ENCODE measurements around the gene RNF135.
A peak's percentile ranks its signal among the peaks of the same experiment; 100 is the strongest.
"Not testable (repeated sequence)": the region's sequence is repeated elsewhere in the genome, so short reads cannot be mapped to it uniquely, and the experiment has no call there.

The RNF135 gene

GRCh38 chr17:30969989-30970830 lies 629 bp upstream of the RNF135 start:
- H3K4me3 ChIP-seq (replicated peaks in 1 of 2; ENCODE audit: low read depth in 2 of 2, low read length in 2 of 2), result peak overlapping the region; percentile 56 to 64

GRCh38 chr17:30975042-30975820 lies 4.4 kb downstream of the RNF135 start:
- no peak overlapping the region for H3K4me3 ChIP-seq (replicated peaks in 1 of 2; ENCODE audit: low read depth in 2 of 2, low read length in 2 of 2)
- DNase-seq (ENCODE audit: low read depth in 2 of 2), result no peak
- TF ChIP-seq CTCF (IDR thresholded peaks at IDR 0.05; ENCODE audit: low read depth, low read length), result no peak

More at GRCh38 chr17:30969989-30970830, 629 bp upstream of the RNF135 start:
- peak in 1 of 2 donors; percentile 11 for DNase-seq (ENCODE audit: low read depth in 2 of 2)
- no peak for TF ChIP-seq CTCF (IDR thresholded peaks at IDR 0.05; ENCODE audit: low read depth, low read length)

- not testable (repeated sequence) for H3K4me3 ChIP-seq (replicated peaks in 1 of 2; ENCODE audit: low read depth in 2 of 2, low read length in 2 of 2); DNase-seq (ENCODE audit: low read depth in 2 of 2)
Measured at GRCh38 chr17:30979919-30980318, 9.1 kb downstream of the RNF135 start.

- TF ChIP-seq CTCF (IDR thresholded peaks at IDR 0.05; ENCODE audit: low read depth, low read length), result no peak
- H3K4me3 ChIP-seq (replicated peaks in 1 of 2; ENCODE audit: low read depth in 2 of 2, low read length in 2 of 2), result no peak overlapping the region
- no peak for DNase-seq (ENCODE audit: low read depth in 2 of 2)
Measured at GRCh38 chr17:30981531-30982519, 11.0 kb downstream of the RNF135 start.

GRCh38 chr17:30982855-30983254 lies 12.0 kb downstream of the RNF135 start:
- TF ChIP-seq CTCF (IDR thresholded peaks at IDR 0.05; ENCODE audit: low read depth, low read length), result no peak
- H3K4me3 ChIP-seq (replicated peaks in 1 of 2; ENCODE audit: low read depth in 2 of 2, low read length in 2 of 2), result no peak overlapping the region
- no peak for DNase-seq (ENCODE audit: low read depth in 2 of 2)

- no peak for DNase-seq (ENCODE audit: low read depth in 2 of 2)
Measured at GRCh38 chr17:30990458-30990857, 19.6 kb downstream of the RNF135 start.

More at GRCh38 chr17:30990458-30990857, 19.6 kb downstream of the RNF135 start:
- H3K4me3 ChIP-seq (replicated peaks in 1 of 2; ENCODE audit: low read depth in 2 of 2, low read length in 2 of 2), result no peak overlapping the region
- no peak for TF ChIP-seq CTCF (IDR thresholded peaks at IDR 0.05; ENCODE audit: low read depth, low read length)
